HG03108 (cell line): ENCODE measurements around the gene ALK.

Experiments used
- ATAC-seq: cut with Tn5 transposase; IDR thresholded peaks from one replicate; pipeline ENCODE4 v1.9.1; 2021; ENCODE audit warnings: moderate library complexity; ENCODE audit not compliant: unreplicated experiment

ALK gene

GRCh38 chr2:29388071-29388470, 533.3 kb downstream of the ALK start:
- no peak for ATAC-seq

- ATAC-seq: no peak
These were observed 538.9 kb downstream of the ALK start for GRCh38 chr2:29382486-29382885.

GRCh38 chr2:29377788-29378187, 543.6 kb downstream of the ALK start:
- ATAC-seq: no peak

- ATAC-seq: no peak
These were observed 544.8 kb downstream of the ALK start for GRCh38 chr2:29376541-29376940.

- ATAC-seq: no peak
These were observed 545.5 kb downstream of the ALK start for GRCh38 chr2:29375843-29376242.

- ATAC-seq: no peak
These were observed 546.6 kb downstream of the ALK start for GRCh38 chr2:29374823-29375222.

GRCh38 chr2:29373870-29374269, 547.5 kb downstream of the ALK start:
- ATAC-seq: no peak

GRCh38 chr2:29372185-29372584, 549.2 kb downstream of the ALK start:
- no peak for ATAC-seq

GRCh38 chr2:29370581-29371125, 550.7 kb downstream of the ALK start:
- ATAC-seq: no peak

GRCh38 chr2:29370173-29370572, 551.2 kb downstream of the ALK start:
- ATAC-seq: no peak

- no peak for ATAC-seq
These were observed 552.7 kb downstream of the ALK start for GRCh38 chr2:29368659-29369040.

- no peak for ATAC-seq
These were observed 553.3 kb downstream of the ALK start for GRCh38 chr2:29367986-29368658.

GRCh38 chr2:29363111-29363510, 558.3 kb downstream of the ALK start:
- no peak for ATAC-seq

- no peak for ATAC-seq
These were observed 560.2 kb downstream of the ALK start for GRCh38 chr2:29361231-29361630.

- no peak for ATAC-seq
These were observed 561.2 kb downstream of the ALK start for GRCh38 chr2:29360016-29360784.

GRCh38 chr2:29353403-29353991, 567.9 kb downstream of the ALK start:
- no peak for ATAC-seq

GRCh38 chr2:29351916-29352591, 569.3 kb downstream of the ALK start:
- no peak for ATAC-seq

GRCh38 chr2:29351248-29351647, 570.1 kb downstream of the ALK start:
- ATAC-seq: no peak

GRCh38 chr2:29349316-29350030, 571.9 kb downstream of the ALK start:
- no peak for ATAC-seq

GRCh38 chr2:29347774-29348461, 573.5 kb downstream of the ALK start:
- no peak for ATAC-seq
